ENCODE results near the gene ZNHIT3. TPM values are rescaled to one million over a fixed set of nuclear protein-coding genes. Genes with fewer than 3 reads are reported as not detected.

Gene ZNHIT3
- total and polyA plus RNA-seq, 2 donors from 2014 or later = 25.4 to 60.9 TPM

DNA sequence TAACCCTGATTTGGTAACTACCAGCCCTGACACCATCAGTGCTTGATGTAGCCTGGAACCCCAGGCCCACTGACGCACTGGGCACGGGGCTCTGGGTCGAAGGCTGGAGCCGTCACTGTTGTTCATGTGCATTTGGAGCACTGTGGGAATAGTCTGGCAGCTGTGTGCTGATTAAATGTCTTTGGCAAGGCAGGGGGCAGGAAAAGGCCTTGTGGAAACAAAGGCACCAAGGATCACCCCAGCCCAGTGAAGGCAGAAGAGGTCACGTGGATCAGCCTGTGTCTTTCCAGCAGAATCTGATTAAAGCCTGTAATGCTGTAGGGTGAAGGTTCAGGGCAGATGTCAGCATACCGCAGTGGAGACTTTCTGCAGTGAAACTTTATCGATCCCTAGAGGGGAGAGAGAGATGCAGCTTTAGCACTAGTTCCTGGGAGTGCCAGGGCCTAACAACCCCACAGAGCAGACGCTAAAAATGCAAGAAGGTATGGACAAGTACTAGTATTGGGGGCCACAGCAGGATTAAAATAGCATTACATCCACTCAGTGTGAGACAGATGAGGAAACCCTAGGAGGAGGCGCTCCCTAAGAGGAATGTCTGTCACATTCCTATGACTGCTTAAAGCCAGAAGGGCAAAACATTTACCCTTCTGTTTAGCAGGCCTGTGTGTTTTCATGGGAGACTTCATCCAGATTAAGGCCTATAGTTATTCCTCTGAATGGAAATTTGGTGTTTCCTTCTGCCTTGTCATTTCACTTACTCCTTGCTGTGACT, 9.7 kb downstream of the ZNHIT3 start:
- Histone ChIP-seq H3K27ac (ENCODE audit: low read depth in 2 of 2, low read length in 2 of 2) (no peak overlapping the region), H3K27me3 (ENCODE audit: control insufficient read depth, insufficient read depth, low read length) (no peaks in the 10 kb centered on the region), H3K4me3 (ENCODE audit: low read length in 3 of 3) (no peak overlapping the region), H3K4me1 (ENCODE audit: control insufficient read depth in 2 of 3, insufficient read depth in 2 of 3, low read depth in 1 of 3, low read length in 3 of 3) (no peaks in the 10 kb centered on the region), H3K36me3 (ENCODE audit: control insufficient read depth in 2 of 3, insufficient read depth in 3 of 3, low read length in 3 of 3) (peaks cover 12 to 66% (median 43%) of the 10 kb centered on the region in 3 donors), H3K9me3 (ENCODE audit: control insufficient read depth in 2 of 3, insufficient read depth in 1 of 3, low read length in 3 of 3) (no peaks in the 10 kb centered on the region), H3K9ac (ENCODE audit: low read length in 3 of 3) (no peak overlapping the region)
- TF ChIP-seq, protein P1, sequence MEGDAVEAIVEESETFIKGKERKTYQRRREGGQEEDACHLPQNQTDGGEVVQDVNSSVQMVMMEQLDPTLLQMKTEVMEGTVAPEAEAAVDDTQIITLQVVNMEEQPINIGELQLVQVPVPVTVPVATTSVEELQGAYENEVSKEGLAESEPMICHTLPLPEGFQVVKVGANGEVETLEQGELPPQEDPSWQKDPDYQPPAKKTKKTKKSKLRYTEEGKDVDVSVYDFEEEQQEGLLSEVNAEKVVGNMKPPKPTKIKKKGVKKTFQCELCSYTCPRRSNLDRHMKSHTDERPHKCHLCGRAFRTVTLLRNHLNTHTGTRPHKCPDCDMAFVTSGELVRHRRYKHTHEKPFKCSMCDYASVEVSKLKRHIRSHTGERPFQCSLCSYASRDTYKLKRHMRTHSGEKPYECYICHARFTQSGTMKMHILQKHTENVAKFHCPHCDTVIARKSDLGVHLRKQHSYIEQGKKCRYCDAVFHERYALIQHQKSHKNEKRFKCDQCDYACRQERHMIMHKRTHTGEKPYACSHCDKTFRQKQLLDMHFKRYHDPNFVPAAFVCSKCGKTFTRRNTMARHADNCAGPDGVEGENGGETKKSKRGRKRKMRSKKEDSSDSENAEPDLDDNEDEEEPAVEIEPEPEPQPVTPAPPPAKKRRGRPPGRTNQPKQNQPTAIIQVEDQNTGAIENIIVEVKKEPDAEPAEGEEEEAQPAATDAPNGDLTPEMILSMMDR (IDR thresholded peaks at IDR 0.05; ENCODE audit: borderline replicate concordance, extremely low read depth, insufficient read depth) = no peak
- no peak for FAIRE-seq
- intact Hi-C loops (cut with DNase I) = no loop called here
- peak in 1 of 5 donors; percentile 27 for DNase-seq

DNA sequence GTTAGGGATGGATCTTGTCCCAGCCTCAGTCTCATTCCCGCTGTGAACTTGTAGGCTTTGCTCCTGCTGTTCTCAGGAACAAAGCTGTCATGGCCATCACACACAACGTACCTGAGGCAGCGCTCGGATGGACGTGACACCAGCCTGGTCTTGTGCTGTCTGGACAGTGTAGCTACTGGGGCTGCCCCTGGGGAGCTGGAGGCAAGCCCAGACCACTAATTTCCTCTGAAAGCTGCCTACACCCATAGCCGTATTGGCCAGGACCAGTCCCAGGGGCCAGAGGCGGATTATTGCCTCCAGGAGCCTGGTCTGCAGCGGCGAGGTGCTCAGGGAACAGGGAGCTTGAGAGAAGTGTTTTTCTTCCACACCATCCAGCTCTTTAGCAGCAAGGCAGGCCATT, 11.7 kb downstream of the ZNHIT3 start:
- no peak for FAIRE-seq
- H3K36me3 ChIP-seq (ENCODE audit: control insufficient read depth in 2 of 3, insufficient read depth in 3 of 3, low read length in 3 of 3) = peaks cover 9 to 53% (median 45%) of the 10 kb centered on the region in 3 donors

DNA sequence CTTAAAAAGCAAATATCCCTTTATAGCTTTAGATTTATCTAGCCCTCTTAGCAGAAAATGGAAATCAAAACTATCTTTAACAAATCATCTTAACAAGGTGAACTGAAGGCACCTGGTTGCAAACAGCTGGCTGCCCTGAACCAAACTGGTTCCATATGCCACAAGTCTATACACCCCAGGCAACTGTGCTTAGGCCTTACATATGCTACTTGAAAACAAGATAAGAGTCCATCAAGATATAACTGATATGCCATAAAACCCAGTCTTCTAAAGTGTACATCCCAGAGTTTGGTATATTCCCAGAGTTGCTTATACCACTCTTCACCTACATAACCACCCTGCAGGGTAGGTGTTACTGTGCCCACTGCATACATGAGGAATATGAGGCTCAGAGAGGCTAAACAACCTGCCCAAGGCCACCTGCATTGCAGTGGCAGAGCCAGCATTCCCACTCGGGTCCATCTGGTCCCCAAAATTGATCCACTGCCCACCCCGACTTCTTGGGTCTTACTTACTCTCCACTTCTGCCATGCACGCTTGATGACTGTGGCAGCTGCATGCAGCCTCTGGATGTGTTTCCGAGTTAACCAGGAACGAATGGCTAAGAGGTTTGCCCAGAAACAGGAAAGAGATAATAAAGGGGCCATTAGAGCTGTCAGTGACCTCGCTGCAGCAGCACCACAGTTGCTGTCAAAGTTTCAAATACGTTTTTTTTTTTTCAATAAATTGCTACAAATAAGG, 12.2 kb downstream of the ZNHIT3 start:
- DNase-seq (peak in 2 of 5 donors; percentile 21 to 34), FAIRE-seq (no peak)
- Histone ChIP-seq H3K27me3 (ENCODE audit: control insufficient read depth, insufficient read depth, low read length) (no peaks in the 10 kb centered on the region), H3K27ac (ENCODE audit: low read depth in 2 of 2, low read length in 2 of 2) (no peak overlapping the region), H3K36me3 (ENCODE audit: control insufficient read depth in 2 of 3, insufficient read depth in 3 of 3, low read length in 3 of 3) (peaks cover 7 to 52% (median 47%) of the 10 kb centered on the region in 3 donors), H3K4me1 (ENCODE audit: control insufficient read depth in 2 of 3, insufficient read depth in 2 of 3, low read depth in 1 of 3, low read length in 3 of 3) (no peaks in the 10 kb centered on the region), H3K4me3 (ENCODE audit: low read length in 3 of 3) (no peak overlapping the region), H3K9me3 (ENCODE audit: control insufficient read depth in 2 of 3, insufficient read depth in 1 of 3, low read length in 3 of 3) (no peaks in the 10 kb centered on the region), H3K9ac (ENCODE audit: low read length in 3 of 3) (no peak overlapping the region)
- TF ChIP-seq, protein P1 (IDR thresholded peaks at IDR 0.05; ENCODE audit: borderline replicate concordance, extremely low read depth, insufficient read depth) = no peak
- intact Hi-C loops (cut with DNase I) = no loop called here

More for the DNA sequence above, 11.7 kb downstream of the ZNHIT3 start:
- intact Hi-C loops (cut with DNase I) = no loop called here
- DNase-seq = peak in 1 of 5 donors; percentile 35
- no peak overlapping the region for H3K9ac ChIP-seq (ENCODE audit: low read length in 3 of 3)
- H3K9me3 ChIP-seq (ENCODE audit: control insufficient read depth in 2 of 3, insufficient read depth in 1 of 3, low read length in 3 of 3) = no peaks in the 10 kb centered on the region
- no peak overlapping the region for H3K4me3 ChIP-seq (ENCODE audit: low read length in 3 of 3)
- TF ChIP-seq, protein P1 (IDR thresholded peaks at IDR 0.05; ENCODE audit: borderline replicate concordance, extremely low read depth, insufficient read depth) = no peak
- H3K27ac ChIP-seq (ENCODE audit: low read depth in 2 of 2, low read length in 2 of 2) = no peak overlapping the region
- no peaks in the 10 kb centered on the region for H3K27me3 ChIP-seq (ENCODE audit: control insufficient read depth, insufficient read depth, low read length)
- no peaks in the 10 kb centered on the region for H3K4me1 ChIP-seq (ENCODE audit: control insufficient read depth in 2 of 3, insufficient read depth in 2 of 3, low read depth in 1 of 3, low read length in 3 of 3)

Measured in kidney (tissue), 14 donors.